HG03565 (cell line): ENCODE measurements around the gene PPFIA3.

ENCODE experiments used
- ATAC-seq: cut with Tn5 transposase; IDR thresholded peaks from one replicate; pipeline ENCODE4 v1.9.1; 2021; ENCODE audit warnings: mild to moderate bottlenecking, moderate library complexity; ENCODE audit not compliant: unreplicated experiment

PPFIA3 gene

GRCh38 chr19:49102303-49102702 is 17.0 kb upstream of the PPFIA3 start:
- ATAC-seq, result no peak

GRCh38 chr19:49103331-49104085 is 15.8 kb upstream of the PPFIA3 start:
- ATAC-seq, result no peak

GRCh38 chr19:49104229-49104864 is 15.0 kb upstream of the PPFIA3 start:
- no peak for ATAC-seq

- ATAC-seq, result no peak
Measured at GRCh38 chr19:49106648-49107135, 12.7 kb upstream of the PPFIA3 start.

GRCh38 chr19:49107625-49108459 is 11.5 kb upstream of the PPFIA3 start:
- no peak for ATAC-seq

GRCh38 chr19:49109051-49109450 is 10.3 kb upstream of the PPFIA3 start:
- no peak for ATAC-seq

GRCh38 chr19:49109569-49110233 is 9.6 kb upstream of the PPFIA3 start:
- no peak for ATAC-seq

GRCh38 chr19:49110567-49110966 is 8.8 kb upstream of the PPFIA3 start:
- no peak for ATAC-seq

GRCh38 chr19:49111218-49111998 is 7.9 kb upstream of the PPFIA3 start:
- no peak for ATAC-seq

GRCh38 chr19:49113762-49114629 is 5.3 kb upstream of the PPFIA3 start, which contains the start of gene LIN7B:
TSS of gene LIN7B (plus strand) at chr19:49114370. CDS start at chr19:49114405, 35 bp downstream.
- peak; percentile 34 for ATAC-seq

GRCh38 chr19:49114630-49115363 is 4.5 kb upstream of the PPFIA3 start:
- ATAC-seq, result no peak

GRCh38 chr19:49116544-49116943 is 2.8 kb upstream of the PPFIA3 start:
- ATAC-seq, result no peak

- no peak for ATAC-seq
Measured at GRCh38 chr19:49117677-49118564, 1.4 kb upstream of the PPFIA3 start.

- peak; percentile 64 for ATAC-seq
Measured at GRCh38 chr19:49118565-49119410, 556 bp upstream of the PPFIA3 start, which contains the start of gene C19orf73. TSS of gene C19orf73 (minus strand) at chr19:49119143. CDS start at chr19:49119022, 121 bp downstream.

- no peak for ATAC-seq
Measured at GRCh38 chr19:49120325-49120683, 960 bp downstream of the PPFIA3 start.

GRCh38 chr19:49120868-49121267 is 1.5 kb downstream of the PPFIA3 start:
- ATAC-seq, result no peak
